GM12873 (cell line): ENCODE measurements around the gene WDR75.

Experiments
- CTCF ChIP-seq: IDR thresholded peaks from 2 replicates; pipeline ENCODE4 v1.5.1; 2012; ENCODE audit warnings: low read depth, mild to moderate bottlenecking, moderate library complexity, low read length, control low read depth; ENCODE audit not compliant: insufficient read depth; ENCODE audit errors: missing control alignments

Gene WDR75

GRCh38 chr2:189408294-189408693 is 33.0 kb upstream of the WDR75 start:
- no peak for TF ChIP-seq CTCF

GRCh38 chr2:189409131-189409530 is 32.1 kb upstream of the WDR75 start:
- no peak for TF ChIP-seq CTCF

GRCh38 chr2:189409647-189410046 is 31.6 kb upstream of the WDR75 start:
- TF ChIP-seq CTCF = no peak

- TF ChIP-seq CTCF = no peak
Observed at GRCh38 chr2:189411860-189412259, 29.4 kb upstream of the WDR75 start.

- peak; percentile 55 for TF ChIP-seq CTCF
Observed at GRCh38 chr2:189412330-189412953, 28.8 kb upstream of the WDR75 start.

- TF ChIP-seq CTCF = no peak
Observed at GRCh38 chr2:189413249-189413648, 28.0 kb upstream of the WDR75 start.

- TF ChIP-seq CTCF = no peak
Observed at GRCh38 chr2:189421644-189422043, 19.6 kb upstream of the WDR75 start.

GRCh38 chr2:189424961-189425360 is 16.3 kb upstream of the WDR75 start:
- no peak for TF ChIP-seq CTCF
